ENCODE measurements around the gene ACKR3.

The ACKR3 gene

GRCh38 chr2:236557306-236558030 is 12.2 kb upstream of the ACKR3 start:
- no peak for TF ChIP-seq CTCF (conservative IDR thresholded peaks at IDR 0.05; ENCODE audit: low read depth)
- no peak for DNase-seq (ENCODE audit: low spot score)
- ChIA-PET POLR2A (ENCODE audit: low non-redundant PET) (no interaction called here), CTCF (no interaction called here)
- no peak overlapping the region for H3K27ac ChIP-seq

- no peak for TF ChIP-seq CTCF (conservative IDR thresholded peaks at IDR 0.05; ENCODE audit: low read depth)
- no peak for DNase-seq (ENCODE audit: low spot score)
- POLR2A ChIA-PET (ENCODE audit: low non-redundant PET) = no interaction called here
- no peak overlapping the region for H3K27ac ChIP-seq
- CTCF ChIA-PET = no interaction called here
Measured at GRCh38 chr2:236558036-236558435, 11.6 kb upstream of the ACKR3 start.

- ChIA-PET CTCF (no interaction called here), POLR2A (ENCODE audit: low non-redundant PET) (no interaction called here)
- DNase-seq (ENCODE audit: low spot score) = no peak
- no peak overlapping the region for H3K27ac ChIP-seq
- no peak for TF ChIP-seq CTCF (conservative IDR thresholded peaks at IDR 0.05; ENCODE audit: low read depth)
Measured at GRCh38 chr2:236558993-236559978, 10.3 kb upstream of the ACKR3 start.

GRCh38 chr2:236561874-236562273 is 7.8 kb upstream of the ACKR3 start:
- no peak overlapping the region for H3K27ac ChIP-seq
- no peak for DNase-seq (ENCODE audit: low spot score)
- POLR2A ChIA-PET (ENCODE audit: low non-redundant PET) = interaction anchor here (0.6 kb wide), 1 partner anchor 146 kb away, joined by 3 read pairs; no protein-coding TSS in a partner anchor
- no peak for TF ChIP-seq CTCF (conservative IDR thresholded peaks at IDR 0.05; ENCODE audit: low read depth)
- CTCF ChIA-PET = interaction anchor here (0.6 to 0.7 kb wide), 2 partner anchors 130 to 435 kb away, joined by 3 read pairs; no protein-coding TSS in a partner anchor

GRCh38 chr2:236562434-236562833 is 7.2 kb upstream of the ACKR3 start:
- CTCF ChIA-PET = interaction anchor here (0.5 to 0.6 kb wide), 2 partner anchors 103 to 435 kb away, joined by 3 to 4 read pairs; no protein-coding TSS in a partner anchor
- no peak for TF ChIP-seq CTCF (conservative IDR thresholded peaks at IDR 0.05; ENCODE audit: low read depth)
- POLR2A ChIA-PET (ENCODE audit: low non-redundant PET) = no interaction called here

GRCh38 chr2:236563953-236564352 is 5.7 kb upstream of the ACKR3 start:
- DNase-seq (ENCODE audit: low spot score) = no peak
- CTCF ChIA-PET = no interaction called here
- no peak for TF ChIP-seq CTCF (conservative IDR thresholded peaks at IDR 0.05; ENCODE audit: low read depth)
- POLR2A ChIA-PET (ENCODE audit: low non-redundant PET) = no interaction called here
- no peak overlapping the region for H3K27ac ChIP-seq

More at GRCh38 chr2:236562434-236562833, 7.2 kb upstream of the ACKR3 start:
- H3K27ac ChIP-seq = no peak overlapping the region
- peak; percentile 20 for DNase-seq (ENCODE audit: low spot score)
